ENCODE measurements around the gene HTT. TPM values are rescaled to one million over a fixed set of nuclear protein-coding genes. Genes with fewer than 3 reads are reported as not detected.
A peak's percentile ranks its signal among the peaks of the same experiment; 100 is the strongest.

HTT gene
- total RNA-seq, 2 experiments from 2014 or later: 56.9 to 62.6 TPM

- H3K9me3 ChIP-seq (ENCODE audit: control insufficient read depth in 1 of 2, insufficient read depth in 1 of 2, low read length in 2 of 2): no peaks in the 10 kb centered on the region
- intact Hi-C loops (cut with DNase I, micrococcal nuclease): loop anchor here (1.0 to 5.0 kb wide), 3 partner anchors 8 to 100 kb away; partner anchors contain the start of gene RGS12 (in 1 of the 2)
- Mint-ChIP-seq H3K36me3 (ENCODE audit: low read depth) (peaks cover 50% of the 10 kb centered on the region), H3K9me3 (no peaks in the 10 kb centered on the region), H3K27ac (peak overlapping the region; percentile 78), H3K27me3 (no peaks in the 10 kb centered on the region), H3K4me3 (peak overlapping the region; percentile 74), H3K4me1 (ENCODE audit: low read depth) (peaks cover 58% of the 10 kb centered on the region)
- H3K36me3 ChIP-seq (ENCODE audit: insufficient read depth, low read length): peaks cover 30% of the 10 kb centered on the region
- peak overlapping the region; percentile 42 to 43 for H3K27ac ChIP-seq (ENCODE audit: low read depth in 1 of 2, low read length in 2 of 2)
- ChIA-PET CTCF (interaction anchor here (0.7 to 1.6 kb wide), 2 partner anchors 9 to 152 kb away, joined by 4 to 7 read pairs; no protein-coding TSS in a partner anchor), POLR2A (interaction anchor here (0.9 to 1.9 kb wide), 6 partner anchors 8 to 168 kb away, joined by 3 to 5 read pairs (median 4); no protein-coding TSS in a partner anchor)
- H3K27me3 ChIP-seq (ENCODE audit: control insufficient read depth in 1 of 2, insufficient read depth in 2 of 2, low read length in 2 of 2): no peaks in the 10 kb centered on the region
- ATAC-seq (ENCODE audit: poor library complexity) (peak; percentile 97), DNase-seq (peak; percentile 42 to 96 (median 67))
- TF ChIP-seq CTCF (IDR thresholded peaks at IDR 0.05): no peak
- peak overlapping the region; percentile 26 for H3K4me3 ChIP-seq (ENCODE audit: low read length)
- H3K4me1 ChIP-seq (ENCODE audit: insufficient read depth, low read length): peaks cover 48% of the 10 kb centered on the region
These were observed 127.5 kb downstream of the HTT start for GRCh38 chr4:3201718-3202702.

GRCh38 chr4:3202836-3203820 lies 128.6 kb downstream of the HTT start:
- DNase-seq (peak in 7 of 14 experiments; percentile 8 to 48 (median 13)), ATAC-seq (ENCODE audit: poor library complexity) (peak; percentile 24)
- no peak overlapping the region for H3K27ac ChIP-seq (ENCODE audit: low read depth in 1 of 2, low read length in 2 of 2)
- POLR2A ChIA-PET: interaction anchor here (1.1 to 1.9 kb wide), 5 partner anchors 9 to 167 kb away, joined by 3 to 5 read pairs (median 4); no protein-coding TSS in a partner anchor
- H3K4me3 ChIP-seq (ENCODE audit: low read length): peak overlapping the region; percentile 26
- intact Hi-C loops (cut with DNase I, micrococcal nuclease): loop anchor here (1.0 to 5.0 kb wide), 3 partner anchors 9 to 99 kb away; partner anchors contain the start of gene RGS12 (in 1 of the 2)
- H3K9me3 Mint-ChIP-seq: no peaks in the 10 kb centered on the region
- peaks cover 53% of the 10 kb centered on the region for H3K36me3 Mint-ChIP-seq (ENCODE audit: low read depth)
- peaks cover 38% of the 10 kb centered on the region for H3K36me3 ChIP-seq (ENCODE audit: insufficient read depth, low read length)
- CTCF ChIA-PET: interaction anchor here (1.6 kb wide), 1 partner anchor 10 kb away, joined by 7 read pairs; no protein-coding TSS in a partner anchor
- H3K4me1 ChIP-seq (ENCODE audit: insufficient read depth, low read length): peaks cover 39% of the 10 kb centered on the region
- no peaks in the 10 kb centered on the region for H3K9me3 ChIP-seq (ENCODE audit: control insufficient read depth in 1 of 2, insufficient read depth in 1 of 2, low read length in 2 of 2)
- no peaks in the 10 kb centered on the region for H3K27me3 ChIP-seq (ENCODE audit: control insufficient read depth in 1 of 2, insufficient read depth in 2 of 2, low read length in 2 of 2)
- peak overlapping the region; percentile 78 for H3K27ac Mint-ChIP-seq
- no peak for TF ChIP-seq CTCF (IDR thresholded peaks at IDR 0.05)
- no peaks in the 10 kb centered on the region for H3K27me3 Mint-ChIP-seq
- H3K4me1 Mint-ChIP-seq (ENCODE audit: low read depth): peaks cover 46% of the 10 kb centered on the region
- peak overlapping the region; percentile 74 for H3K4me3 Mint-ChIP-seq
